Measurements from ENCODE around the gene AGFG1.

DNA sequence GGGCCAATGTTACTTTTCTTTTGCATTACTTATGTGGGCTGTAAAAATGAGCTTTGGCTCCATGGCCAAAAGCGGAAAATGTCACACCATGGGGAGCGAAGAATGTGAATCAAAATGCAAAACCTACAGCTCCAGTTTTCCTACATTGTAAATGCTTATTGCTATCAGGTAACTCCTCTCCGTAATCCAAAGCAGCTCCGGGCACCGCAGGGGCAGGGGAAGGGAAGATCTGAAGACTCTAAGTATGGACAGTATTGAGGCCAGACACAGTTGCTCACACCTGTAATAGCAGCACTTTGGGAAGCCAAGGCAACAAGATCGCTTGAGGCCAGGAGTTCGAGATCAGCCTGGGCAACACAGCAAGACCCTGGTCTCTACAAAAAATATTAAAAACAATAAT is 7.1 kb upstream of the AGFG1 start:
- TF ChIP-seq CTCF (IDR thresholded peaks at IDR 0.05) (no peak), POLR2A (IDR thresholded peaks at IDR 0.05) (no peak)

Data from testis (tissue), 2 donors.